ENCODE measurements around the gene ME3.
"Not testable (repeated sequence)": the region's sequence is repeated elsewhere in the genome, so short reads cannot be mapped to it uniquely, and the experiment has no call there.

ME3 gene

DNA sequence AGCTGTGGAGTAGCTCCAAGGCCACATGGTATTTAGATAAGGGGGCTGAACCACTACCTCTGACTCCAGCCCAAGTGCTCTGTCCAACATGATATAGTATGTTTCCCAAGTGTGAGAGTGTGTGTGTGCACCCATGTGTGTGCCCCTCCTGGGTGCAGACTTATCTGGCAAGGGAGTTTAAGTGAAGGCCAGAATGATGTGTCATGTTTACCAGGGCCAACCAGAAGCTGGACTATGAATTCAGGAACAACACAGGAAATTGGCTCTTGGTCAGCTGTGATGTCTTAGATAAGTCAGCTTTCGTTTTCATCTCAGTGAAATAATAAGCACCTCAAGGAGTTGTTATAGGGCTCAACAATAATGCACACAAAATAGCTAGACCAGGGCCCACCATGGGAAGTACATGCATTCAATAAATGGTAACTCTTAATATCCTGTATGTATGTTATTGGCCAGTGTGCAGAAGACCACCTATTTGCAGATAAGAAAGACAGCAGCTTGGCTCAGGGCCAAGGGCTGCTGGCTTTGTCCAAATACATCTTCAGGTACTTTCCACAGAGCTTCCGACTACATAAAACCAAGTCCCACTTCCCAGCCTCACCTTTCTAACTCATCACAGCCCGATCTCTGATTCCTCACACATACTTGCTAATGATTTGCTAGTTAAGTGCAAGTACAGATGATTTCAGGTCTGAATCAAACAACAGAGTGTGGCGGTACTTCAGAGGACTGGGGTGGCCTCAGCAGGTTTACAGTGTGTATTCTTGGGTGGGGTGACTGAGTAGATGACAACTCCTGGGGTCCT, 120.9 kb downstream of the ME3 start:
- no peak for ATAC-seq

DNA sequence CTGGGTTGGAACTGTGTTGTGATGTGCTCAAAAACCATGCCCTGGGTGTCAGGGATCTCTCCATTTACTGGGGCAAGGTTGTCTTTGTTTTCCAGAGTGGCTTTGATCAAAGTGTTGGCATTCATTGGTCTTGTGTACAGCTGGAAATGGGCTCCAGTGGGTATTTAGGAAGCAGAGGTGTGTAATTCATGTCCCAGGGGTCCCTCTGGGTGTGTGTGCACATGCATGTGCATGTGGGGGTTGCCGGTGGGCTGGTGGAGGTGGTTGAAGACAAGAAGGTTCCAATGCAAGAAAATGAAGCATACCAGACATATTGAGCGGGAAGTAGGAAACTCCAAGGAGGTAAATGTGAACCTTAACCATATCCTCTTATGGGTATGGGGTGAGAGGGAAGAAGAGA, 121.7 kb downstream of the ME3 start:
- no peak for ATAC-seq

DNA sequence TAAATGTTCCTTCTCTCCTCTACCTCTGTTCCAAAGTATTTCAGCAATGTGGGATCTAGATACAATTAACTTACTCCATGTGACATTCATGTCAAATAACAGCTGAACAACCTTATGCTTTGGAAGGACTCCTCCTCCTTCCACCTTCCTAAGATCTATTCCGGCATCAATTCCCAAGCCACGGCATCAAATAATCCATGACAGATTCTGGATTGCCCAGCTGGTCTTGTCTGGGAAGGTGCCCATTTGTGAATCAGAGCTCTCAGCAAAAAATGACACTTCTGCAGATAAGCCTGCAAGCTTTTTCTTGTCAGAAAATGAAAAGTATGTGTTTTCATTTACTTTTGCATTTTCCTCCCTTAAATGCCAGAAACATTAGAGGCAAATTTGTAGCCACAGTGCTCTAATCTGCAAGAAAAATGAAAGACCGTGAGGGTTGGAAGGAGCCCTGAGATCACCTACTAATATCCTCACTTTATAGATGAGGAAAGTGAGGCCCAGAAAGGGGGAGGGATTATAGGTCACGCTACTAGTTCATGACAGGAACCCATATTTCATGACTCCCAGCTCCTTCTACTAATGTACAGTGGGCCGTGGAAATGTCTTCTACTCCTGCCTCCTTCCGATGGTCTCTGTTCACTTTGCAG, 124.0 kb downstream of the ME3 start:
- no peak for ATAC-seq

DNA sequence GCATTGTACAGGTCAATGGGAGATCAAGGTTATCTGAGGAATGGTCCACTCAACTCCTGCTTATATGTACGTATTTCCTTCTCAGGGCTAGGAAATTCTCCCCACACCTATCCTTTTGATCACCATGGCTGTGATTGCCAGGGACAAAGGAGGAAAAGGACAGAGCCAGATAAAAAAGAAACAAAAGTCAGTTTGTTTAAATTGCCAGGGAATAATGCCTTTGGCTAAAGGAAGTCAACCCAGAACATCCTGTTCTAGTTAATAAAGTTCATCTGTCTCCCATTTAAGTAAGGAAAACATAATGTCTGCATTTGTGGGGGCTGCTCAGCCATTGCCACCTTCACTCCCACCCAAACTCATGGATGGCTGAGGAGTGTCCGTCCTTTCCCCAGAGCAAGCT, 124.7 kb downstream of the ME3 start:
- ATAC-seq = no peak

DNA sequence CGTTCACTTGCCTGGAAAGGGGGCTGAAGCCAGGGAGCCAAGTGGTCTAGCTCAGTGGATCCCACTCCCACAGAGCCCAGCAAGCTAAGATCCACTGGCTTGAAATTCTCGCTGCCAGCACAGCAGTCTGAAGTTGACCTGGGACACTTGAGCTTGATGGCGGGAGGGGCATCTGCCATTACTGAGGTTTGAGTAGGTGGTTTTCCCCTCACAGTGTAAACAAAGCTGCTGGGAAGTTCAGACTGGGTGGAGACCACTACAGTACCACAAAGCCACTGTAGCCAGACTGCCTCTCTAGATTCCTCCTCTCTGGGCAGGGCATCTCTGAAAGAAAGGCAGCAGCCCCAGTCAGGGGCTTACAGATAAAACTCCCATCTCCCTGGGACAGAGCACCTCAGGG, 131.1 kb downstream of the ME3 start:
- not testable (repeated sequence) for ATAC-seq

DNA sequence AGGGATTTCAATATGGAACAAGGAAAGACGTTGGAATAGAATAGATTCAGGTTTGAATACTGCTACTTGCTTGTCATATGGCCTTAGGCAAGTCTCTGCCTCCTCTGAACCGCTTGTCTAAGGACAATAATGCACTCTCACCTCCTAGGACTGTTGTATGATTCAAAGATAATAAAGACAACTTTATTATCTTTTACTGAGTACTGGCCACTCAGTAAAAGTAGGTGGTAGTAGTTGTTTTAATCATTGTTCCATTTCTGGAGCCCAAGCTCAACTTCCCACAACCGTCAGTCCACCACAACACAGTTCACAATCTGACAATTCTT, 134.2 kb downstream of the ME3 start:
- no peak for ATAC-seq

DNA sequence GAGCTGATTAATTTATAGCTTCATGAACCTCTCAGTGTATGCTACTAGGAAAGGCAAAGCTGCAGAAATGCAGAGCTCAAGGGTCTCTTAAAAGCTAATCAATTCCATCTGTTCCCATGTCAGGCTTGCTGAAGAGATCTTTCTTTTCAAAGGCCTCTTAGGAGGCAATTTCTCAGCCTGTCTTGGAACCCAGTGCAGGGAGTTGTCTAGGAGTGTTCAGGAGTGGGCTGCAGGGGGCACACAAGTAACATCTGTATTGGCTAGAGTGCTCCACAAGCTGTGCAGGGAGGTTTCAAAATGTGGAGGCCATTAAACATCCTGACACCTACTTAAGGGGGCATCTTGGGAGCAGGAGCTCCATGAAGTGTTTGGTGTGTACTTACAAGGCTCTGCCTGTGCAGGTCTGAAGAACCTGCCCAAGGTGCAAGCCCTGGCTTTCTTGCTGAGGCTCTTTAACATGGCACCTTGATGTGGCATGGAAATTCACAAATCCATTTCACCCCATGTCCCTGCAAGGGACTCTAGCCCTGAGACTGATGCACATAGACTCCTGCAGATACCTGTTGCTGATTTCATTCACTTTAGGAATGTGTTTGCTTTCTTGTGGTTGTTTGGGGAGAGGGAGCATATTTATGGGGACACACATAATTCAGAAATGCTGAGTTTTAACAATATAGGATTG, 134.7 kb downstream of the ME3 start:
- no peak for ATAC-seq

DNA sequence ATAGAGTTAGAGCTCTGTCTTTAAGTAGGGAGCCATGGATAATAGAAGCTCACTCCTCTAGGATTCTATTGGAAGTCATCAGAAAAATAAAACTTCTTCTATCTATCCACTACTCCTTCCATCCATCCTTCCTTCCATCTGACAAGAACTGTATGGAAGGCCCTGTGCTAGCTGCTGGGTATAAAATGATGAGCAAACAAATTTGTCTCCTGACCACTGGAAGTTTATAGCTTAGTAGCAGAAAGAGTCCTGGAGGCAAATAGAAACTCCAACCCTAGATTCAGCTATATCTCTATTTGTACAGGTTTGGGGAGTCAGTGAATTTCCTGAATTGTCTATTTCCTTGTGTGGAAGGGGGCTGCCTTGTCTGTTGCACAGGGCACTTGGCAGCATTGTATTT, 136.6 kb downstream of the ME3 start:
- no peak for ATAC-seq

DNA sequence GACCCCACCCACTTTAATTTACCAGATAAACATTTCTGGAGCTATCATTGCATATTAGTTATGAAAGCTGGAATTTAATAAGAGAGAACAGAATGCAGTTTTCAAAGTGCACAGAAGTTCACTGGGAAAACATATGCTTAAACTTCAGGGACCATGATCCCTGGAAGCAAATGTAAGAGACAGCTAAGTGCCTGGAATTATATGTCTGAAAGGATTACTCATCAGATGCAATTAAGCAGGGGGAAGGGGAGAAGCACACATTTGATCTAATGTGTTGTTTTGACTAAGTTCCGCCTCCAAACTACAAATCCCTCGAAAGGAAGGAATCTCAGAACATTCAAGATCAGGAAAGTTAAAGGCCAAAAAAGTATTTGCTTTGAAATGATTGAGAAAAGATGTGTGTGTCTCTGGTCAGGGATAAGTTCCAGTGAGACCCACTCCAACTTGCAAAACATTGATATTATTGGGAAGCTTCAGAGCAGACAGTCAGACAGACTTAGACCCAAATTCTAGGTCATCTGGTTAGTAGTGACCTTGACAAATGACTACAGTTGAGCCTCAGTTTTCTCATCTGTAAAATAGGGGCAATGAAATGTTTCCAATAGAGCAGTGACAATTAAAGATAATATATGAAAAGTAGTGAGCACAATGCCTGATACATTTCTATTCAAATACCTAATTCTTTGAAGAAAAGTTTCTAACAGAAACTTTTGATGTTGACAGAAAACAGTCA, 147.6 kb downstream of the ME3 start:
- ATAC-seq = no peak

DNA sequence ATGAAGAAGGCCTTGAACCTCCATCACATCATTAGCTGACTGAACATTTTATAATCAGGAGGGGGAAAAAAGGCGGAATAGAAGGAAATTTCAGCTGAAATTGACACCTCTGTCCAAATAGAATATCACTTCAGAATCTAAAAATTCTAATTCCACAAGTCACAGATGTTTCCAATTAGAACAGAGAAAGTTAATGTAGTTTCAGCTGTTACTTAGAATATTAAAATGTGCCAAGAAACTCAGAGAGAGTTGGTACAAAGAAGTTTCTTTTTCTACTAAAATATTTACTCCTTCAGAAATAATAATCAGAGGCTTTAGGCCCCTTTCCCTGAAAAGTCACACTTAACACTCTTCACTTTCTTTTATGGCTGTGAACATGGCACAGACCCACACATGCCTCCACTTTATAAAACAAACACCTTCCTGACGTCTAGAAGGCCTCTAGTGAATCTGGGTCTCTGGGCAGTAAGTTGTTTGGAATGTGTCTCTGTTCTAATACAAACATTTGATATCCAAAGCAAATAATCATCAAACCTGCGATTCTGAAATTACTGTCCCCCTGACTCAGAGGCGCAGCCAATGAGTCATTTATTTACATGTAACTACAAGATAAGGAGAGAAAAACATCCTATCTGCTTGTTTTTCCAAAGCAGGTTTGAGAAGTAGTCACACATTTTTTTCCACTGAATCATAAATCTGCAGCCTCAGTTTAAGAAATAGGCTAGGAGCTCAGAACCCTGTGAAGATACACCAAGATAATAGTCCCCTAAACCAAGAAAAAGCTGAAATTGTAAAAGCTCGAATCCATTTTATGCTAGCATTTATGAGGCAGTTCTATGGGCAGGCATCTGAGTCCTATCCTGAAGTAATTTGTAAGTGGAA, 148.4 kb downstream of the ME3 start:
- ATAC-seq = no peak

DNA sequence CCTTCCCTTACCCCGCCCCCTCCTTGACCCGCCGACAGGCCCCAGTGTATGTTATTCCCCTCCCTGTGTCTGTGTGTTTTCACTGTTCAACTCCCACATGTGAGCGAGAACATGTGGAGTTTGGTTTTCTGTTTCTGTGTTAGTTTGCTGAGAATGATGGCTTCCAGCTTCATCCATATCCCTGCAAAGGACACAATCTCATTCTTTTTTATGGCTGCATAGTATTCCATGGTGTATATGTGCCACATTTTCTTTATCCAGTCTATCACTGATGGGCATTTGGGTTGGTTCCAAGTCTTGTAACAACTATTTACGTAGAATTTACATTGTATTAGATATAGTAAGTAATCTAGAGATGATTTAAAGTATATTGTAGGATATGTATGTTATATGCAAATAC, 149.9 kb downstream of the ME3 start:
- not testable (repeated sequence) for ATAC-seq

DNA sequence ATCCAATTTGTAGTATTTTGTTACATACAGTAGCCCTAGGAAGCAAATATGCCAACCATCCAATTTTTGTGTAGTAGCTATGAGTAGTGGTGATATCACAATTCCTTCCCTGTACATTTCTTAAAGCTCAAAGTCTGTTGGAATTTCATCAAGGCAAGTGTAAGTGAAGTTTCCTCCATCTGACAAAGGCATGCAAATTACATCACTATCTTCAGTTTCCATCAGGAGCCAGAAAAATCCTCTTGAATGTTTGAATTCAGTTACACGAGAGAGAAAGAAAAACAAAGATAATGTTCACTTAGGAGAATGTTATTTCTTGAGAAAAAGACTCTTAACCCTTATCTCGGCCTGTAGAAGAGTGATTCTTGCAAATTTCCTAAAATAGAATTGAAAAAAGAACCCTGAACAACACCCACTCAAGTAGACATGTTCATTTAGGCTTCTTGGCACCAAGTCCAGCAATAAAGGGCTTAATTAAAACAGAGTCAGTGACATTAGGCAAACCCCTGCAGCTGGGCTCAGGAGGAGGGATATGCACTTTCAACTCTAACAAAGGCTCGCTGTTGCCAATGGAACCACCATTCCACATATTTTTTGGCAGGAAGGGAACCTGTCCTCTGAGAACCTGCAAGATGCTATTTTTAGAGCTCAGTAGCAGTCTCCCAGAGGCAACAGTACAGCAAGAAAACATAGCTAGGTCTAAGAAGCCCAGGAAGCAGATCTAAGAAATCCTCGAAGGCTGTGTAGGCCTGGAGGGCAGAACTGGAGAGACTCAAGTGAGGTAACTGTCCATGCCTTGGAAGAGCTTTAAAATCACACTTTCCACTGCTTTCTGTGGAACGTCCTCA, 153.1 kb downstream of the ME3 start:
- no peak for ATAC-seq

DNA sequence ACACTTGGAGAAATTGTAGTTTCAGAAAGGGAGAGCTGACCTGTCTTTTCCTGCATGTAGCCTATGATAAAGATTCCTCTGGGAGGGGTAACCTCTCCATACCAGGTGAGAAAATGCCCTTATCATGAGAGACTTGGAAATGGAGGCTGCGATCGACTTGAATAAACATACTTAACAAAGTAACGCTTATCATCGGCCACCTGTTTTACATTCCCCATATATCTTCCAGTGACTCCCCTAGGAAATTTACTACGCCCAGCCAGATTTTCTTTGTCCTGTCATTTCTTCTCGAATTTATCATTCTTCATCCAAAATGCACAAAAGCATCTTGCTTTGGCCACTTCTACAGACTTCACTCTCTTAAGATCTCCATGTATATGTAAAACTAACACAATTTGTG, 154.2 kb downstream of the ME3 start:
- ATAC-seq = no peak

DNA sequence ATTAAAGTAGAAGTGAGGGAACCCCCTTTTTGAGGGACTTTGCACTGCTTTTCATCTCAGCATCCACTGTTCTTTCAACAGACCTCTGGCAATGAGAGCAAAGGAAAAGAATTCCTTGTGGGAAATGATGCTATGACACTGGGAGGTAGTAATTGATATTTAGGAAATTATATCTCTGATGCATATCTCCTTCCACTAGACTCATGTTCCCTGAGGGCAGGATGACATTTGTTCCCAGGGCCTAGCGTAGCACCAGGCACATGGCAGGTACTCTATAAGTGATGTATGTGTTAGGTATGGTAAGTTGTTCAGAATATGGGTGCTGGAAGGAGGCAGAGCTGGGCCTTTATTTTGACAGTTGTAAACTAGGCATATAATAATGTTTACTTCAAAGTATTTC, 154.9 kb downstream of the ME3 start:
- ATAC-seq = no peak

DNA sequence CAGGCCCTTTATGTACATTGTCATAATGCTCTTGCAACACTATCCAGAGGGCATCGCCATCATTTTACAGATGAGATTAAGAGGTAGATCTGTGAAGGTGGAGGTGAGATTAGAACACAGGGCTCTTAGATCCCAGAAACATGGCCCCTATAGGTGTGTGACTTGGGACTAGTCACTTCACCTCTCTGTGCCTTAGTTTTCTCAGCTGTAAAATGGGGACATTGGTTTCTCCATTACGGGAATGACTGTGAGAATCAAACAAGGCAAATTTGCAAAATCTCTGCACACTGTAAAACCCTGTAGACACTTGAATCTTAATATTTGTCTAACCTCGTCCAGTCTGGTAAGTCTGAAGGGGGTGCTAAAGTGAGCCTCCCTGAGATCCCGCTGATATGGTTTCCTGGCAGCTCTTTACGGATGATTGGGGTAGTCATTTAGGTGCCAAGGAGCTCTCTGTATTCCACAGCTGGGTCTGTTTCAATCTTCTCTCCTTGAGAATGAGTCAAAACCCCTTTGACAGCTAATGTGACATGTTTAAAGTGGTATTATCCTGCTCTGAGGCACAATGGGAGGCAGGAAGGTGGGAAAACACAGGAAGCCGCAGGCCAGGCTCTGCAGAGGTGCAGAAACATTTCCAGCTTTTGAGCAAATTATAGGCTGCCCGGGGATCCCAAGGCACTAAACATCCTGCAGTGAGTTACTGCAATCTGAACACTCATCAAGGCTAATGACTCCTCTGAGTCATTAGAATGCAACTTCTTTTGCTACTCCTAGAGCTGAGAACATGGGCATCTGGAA, 156.9 kb downstream of the ME3 start:
- ATAC-seq = no peak

DNA sequence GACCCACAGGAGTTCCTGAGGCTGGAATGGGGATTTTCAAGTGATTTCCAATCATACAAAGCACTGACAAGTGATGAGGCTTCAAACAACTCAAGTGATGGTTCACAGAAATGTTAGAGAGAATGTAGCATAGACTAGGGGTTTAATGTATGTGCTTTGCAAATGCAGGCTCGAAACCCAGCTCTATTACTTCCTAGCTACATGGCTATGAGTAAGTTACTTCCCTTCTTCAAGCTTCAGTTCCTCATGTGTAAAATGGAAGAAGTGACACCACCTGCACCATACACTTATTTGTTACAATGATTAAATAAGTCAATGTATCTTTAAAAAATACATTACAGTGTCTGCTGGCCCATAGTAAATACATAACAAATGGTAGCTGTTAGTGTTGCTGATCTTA, 158.0 kb downstream of the ME3 start:
- no peak for ATAC-seq

DNA sequence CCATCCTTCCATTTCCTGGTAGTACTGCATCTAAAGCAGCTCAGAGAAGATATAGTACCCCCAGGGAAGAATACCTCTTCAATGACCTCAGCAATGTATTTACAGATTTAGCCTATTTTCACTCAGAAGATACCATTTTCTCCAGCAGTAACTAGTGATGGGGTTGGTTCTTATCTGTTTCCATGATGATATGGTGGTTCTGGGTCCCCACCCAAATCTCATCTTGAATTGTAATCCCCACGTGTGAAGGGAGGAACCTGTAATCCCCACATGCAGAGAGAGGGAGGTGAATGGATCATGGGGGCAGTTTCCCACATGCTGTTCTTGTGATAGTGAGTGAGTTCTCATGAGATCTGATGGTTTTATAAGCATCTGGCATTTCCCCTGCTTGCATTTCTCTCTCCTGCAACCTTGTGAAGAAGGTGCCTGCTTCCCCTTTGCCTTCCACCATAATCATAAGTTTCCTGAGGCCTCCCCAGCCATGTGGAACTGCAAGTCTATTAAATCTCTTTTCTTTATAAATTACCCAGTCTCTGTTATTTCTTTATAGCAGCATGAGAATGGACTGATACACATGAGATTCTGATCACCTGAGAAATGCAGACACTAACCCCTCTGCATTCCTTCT, 158.6 kb downstream of the ME3 start:
- ATAC-seq = no peak

DNA sequence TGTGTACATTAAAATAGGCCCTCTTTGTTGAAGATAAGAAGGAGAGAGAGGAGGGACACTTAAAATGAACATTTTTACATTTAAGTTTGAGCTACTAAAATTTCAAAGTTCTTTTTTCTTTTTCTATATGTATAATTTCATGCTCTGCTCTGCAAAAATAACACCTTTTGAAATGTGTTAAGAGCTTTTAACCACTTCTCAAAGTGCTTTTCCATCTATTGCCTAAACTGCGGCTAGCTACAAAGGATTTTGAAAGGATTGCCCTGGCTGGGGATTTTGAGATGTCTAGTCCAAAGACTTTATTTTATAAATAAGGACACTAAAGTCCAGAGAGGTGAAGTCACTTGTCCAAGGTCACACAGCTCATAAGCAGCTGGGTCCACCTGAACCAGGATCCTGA, 159.3 kb downstream of the ME3 start:
- no peak for ATAC-seq

DNA sequence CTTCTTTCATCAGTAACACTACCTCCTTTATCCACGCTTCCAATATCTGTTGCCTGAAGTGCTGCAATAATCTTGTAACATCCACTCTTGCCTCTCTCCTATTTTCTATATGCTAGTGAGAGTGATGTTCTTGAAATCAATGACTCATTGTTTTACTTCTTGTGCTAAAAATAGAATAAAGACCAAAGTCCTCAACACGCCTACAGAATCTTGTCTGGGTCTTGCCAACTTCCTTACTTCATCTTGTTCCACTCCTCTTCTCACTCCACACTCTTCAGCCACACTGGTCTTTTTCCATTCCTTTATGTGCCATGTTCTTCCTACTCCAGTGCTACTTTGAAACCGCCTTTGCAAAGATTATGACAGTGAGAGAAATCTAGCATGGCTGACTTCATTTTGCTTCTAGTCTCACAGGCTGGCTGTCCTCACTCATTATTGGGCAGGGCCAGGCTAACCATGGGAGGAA, 161.3 kb downstream of the ME3 start:
- peak; percentile 42 to 49 for ATAC-seq

DNA sequence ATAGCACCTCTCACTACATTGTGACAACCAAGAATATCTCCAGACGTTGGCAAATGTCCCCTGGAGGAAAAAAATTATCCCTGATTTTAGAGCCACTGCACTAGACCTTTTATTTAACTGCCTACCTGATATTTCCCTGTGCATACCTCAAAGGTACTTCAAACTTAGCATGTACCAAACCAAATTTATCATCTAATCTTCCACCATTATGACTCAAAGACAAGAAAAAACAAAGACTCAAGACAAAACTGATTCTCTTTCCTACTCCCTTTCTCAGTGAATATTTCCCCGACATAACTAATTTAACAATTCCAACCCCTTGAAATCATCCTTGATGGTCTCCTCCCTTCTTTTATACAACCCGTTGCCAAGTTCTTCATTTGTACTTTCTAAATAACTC, 161.7 kb downstream of the ME3 start:
- no peak for ATAC-seq
